Neutrophil (primary cell): Measurements from ENCODE around the gene TECPR1.
A peak's percentile ranks its signal among the peaks of the same experiment; 100 is the strongest.

Experiments
- H3K27ac ChIP-seq: fragments of 200-600 bp; sonication (generic); 2 replicates; pipeline ENCODE4 v1.5.1; 2016; ENCODE audit warnings: mild to moderate bottlenecking, moderate library complexity
- H3K27me3 ChIP-seq: fragments of 200-600 bp; sonication (generic); 2 replicates; pipeline ENCODE4 v1.6.0; 2016; ENCODE audit warnings: mild to moderate bottlenecking
- H3K36me3 ChIP-seq: fragments of 200-600 bp; sonication (generic); 2 replicates; pipeline ENCODE4 v1.5.1; 2017
- H3K4me1 ChIP-seq, 2 experiments: fragments of 200-600 bp in 1 of 2; sonication (generic) in 1 of 2; 1 replicate in 1 of 2; 2 replicates in 1 of 2; pipeline versions ENCODE4 v1.5.1 to v1.6.1; 2013 to 2016; ENCODE audit warnings: low read depth in 1 of 2, low read length in 1 of 2, mild to moderate bottlenecking in 1 of 2, moderate library complexity in 1 of 2; ENCODE audit not compliant: control insufficient read depth in 1 of 2, insufficient read depth in 1 of 2
- H3K4me3 ChIP-seq, 2 experiments: fragments of 200-600 bp in 1 of 2; sonication (generic) in 1 of 2; 1 replicate in 1 of 2; 2 replicates in 1 of 2; pipeline ENCODE4 v1.5.1; 2013 to 2016; ENCODE audit warnings: low read depth in 1 of 2, low read length in 1 of 2, mild to moderate bottlenecking in 1 of 2, moderate library complexity in 1 of 2
- H3K9me3 ChIP-seq: fragments of 200-600 bp; sonication (generic); 2 replicates; pipeline ENCODE4 v1.5.1; 2016
- CTCF ChIP-seq: fragments of 200-600 bp; sonication (generic); IDR thresholded peaks from 2 replicates; pipeline ENCODE4 v1.5.1; 2016; ENCODE audit warnings: antibody characterized with exemption

TECPR1 gene

DNA sequence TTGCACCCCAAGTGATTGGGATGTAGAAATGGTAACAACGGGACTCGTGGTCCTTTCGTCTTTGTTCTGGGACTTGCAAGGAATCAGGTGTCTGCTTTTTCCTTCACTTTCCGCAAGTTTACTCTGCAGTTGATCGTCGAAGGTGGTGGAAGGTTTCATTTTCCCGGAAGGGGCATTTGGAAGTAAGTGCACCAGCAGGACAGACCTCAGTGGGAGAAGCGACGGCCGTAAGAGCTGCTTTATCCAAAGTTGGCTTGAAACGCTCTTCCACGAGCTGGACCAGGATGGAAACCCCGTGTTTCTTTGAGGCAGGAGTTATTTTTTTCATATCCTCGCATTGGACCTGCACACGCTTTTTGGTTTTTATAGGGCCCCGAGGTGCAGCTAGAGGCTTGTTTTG is 30.7 kb upstream of the TECPR1 start:
- Histone ChIP-seq H3K4me1 (peaks cover 62 to 78% of the 10 kb centered on the region in 2 experiments), H3K36me3 (peaks cover 12% of the 10 kb centered on the region), H3K9me3 (no peaks in the 10 kb centered on the region), H3K4me3 (peak overlapping the region; percentile 76 to 95), H3K27me3 (no peaks in the 10 kb centered on the region), H3K27ac (peak overlapping the region; percentile 98)
- no peak for TF ChIP-seq CTCF

- Histone ChIP-seq H3K27me3 (no peaks in the 10 kb centered on the region), H3K4me1 (peaks cover 62 to 78% of the 10 kb centered on the region in 2 experiments), H3K4me3 (peak overlapping the region; percentile 76 to 95), H3K9me3 (no peaks in the 10 kb centered on the region), H3K36me3 (peaks cover 5% of the 10 kb centered on the region), H3K27ac (peak overlapping the region; percentile 98)
- TF ChIP-seq CTCF = no peak
These were observed 29.9 kb upstream of the TECPR1 start for GRCh38 chr7:98281757-98282606.

DNA sequence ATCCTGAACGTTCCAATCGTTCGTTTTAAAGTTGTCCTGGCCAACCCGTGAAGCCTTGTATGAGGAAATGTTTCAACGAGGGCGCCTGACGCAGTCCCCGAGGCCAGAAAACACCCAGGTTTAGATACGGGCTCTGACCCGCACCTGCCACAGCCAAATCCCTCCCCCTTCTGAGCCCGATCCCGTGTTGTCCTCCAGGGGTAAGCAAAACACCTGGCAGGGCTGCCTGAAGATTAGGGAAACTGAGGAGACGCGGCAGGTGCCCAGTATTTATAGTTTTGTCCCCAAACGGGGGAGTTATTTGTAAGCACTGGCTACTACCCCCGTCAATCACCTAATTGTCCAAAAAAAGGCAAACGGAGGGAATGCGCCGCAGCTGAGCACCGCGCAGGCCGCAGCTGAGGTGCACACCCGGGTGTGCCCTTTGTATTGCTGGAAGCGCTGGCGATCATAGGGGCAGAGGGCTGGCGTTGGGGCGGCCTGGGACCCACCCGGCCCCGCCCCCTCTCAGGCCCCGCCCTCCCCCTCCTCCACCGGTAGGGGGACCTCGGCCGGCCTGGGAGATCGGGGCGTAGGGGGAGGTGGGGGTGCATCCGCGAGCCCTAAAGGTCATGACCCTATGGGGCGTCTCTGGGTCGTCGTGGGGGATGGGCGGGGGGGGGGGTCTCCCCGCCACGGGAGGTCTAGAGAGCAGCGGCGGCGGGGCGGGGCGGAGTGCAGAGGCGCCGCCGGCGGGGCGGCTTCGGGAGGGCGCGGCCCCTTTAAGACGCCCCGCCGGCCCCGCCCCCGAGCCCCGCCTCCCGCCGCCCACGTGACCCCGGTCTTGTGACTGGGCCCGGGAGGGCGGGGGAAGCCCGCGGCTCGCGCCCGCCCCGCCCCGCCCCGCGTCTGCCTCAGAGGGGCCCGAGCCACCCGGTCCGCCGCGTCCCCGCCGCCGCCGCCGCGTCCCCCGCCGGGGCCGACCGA is 29.0 kb upstream of the TECPR1 start, which contains the start of gene BRI3:
BRI3 (plus strand) TSS at position 896 of the 966 bp plus-strand sequence. CDS start 110 bp downstream, outside the sequence.
- no peaks in the 10 kb centered on the region for H3K27me3 ChIP-seq
- TF ChIP-seq CTCF = peak; percentile 78
- no peaks in the 10 kb centered on the region for H3K36me3 ChIP-seq
- peak within 1 kb of the TSS; percentile 76 to 95 for H3K4me3 ChIP-seq
- H3K27ac ChIP-seq = peak within 1 kb of the TSS; percentile 98
- peaks cover 62 to 78% of the 10 kb centered on the region in 2 experiments for H3K4me1 ChIP-seq
- no peaks in the 10 kb centered on the region for H3K9me3 ChIP-seq

DNA sequence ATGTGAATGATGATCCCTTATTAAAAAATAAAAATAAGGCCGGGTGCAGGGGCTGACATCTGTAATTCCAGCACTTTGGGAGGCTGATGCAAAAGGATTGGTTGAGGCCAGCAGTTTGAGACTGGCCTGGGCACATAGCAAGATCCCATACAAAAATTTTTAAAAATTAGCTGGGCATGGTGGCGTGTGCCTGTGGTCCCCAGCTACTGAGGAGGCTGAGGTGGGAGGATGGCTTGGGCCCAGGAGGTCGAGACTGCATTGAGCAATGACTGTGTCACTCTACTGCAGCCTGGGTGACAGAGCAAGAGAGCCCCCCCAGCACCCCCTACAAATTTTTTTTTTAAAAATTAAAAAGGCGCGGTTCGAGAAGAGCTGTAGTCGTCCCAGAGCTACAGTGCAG is 28.3 kb upstream of the TECPR1 start:
- Histone ChIP-seq H3K27me3 (no peaks in the 10 kb centered on the region), H3K4me3 (peak overlapping the region; percentile 72 to 73), H3K36me3 (no peaks in the 10 kb centered on the region), H3K4me1 (peaks cover 62 to 78% of the 10 kb centered on the region in 2 experiments), H3K27ac (peak overlapping the region; percentile 98), H3K9me3 (no peaks in the 10 kb centered on the region)
- no peak for TF ChIP-seq CTCF

DNA sequence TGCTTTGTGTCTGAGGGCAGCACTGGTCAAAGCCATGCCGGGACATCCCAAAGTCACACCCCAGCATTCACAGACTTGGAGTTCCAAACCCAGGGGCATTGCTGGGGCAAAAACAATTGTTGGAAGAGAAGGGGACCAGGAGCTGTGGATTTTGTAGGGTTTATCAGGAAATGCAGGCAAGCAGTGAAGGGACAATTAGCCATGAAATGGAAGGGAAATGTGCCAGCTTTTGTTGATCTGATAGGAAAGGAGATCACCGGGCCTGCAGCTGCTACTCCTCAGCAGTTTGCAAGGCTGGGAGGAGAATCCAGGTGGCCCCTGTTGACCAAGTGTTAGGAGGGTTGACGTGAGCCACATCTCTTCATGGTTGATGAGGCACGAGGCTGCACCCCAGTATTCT is 26.9 kb upstream of the TECPR1 start:
- no peaks in the 10 kb centered on the region for H3K27me3 ChIP-seq
- no peak for TF ChIP-seq CTCF
- no peaks in the 10 kb centered on the region for H3K9me3 ChIP-seq
- H3K36me3 ChIP-seq = no peaks in the 10 kb centered on the region
- peaks cover 66 to 75% of the 10 kb centered on the region in 2 experiments for H3K4me1 ChIP-seq
- peak overlapping the region; percentile 33 for H3K27ac ChIP-seq
- no peak overlapping the region for H3K4me3 ChIP-seq
